ENCODE data around the gene BRINP3. TPM values are rescaled to one million over a fixed set of nuclear protein-coding genes. Genes with fewer than 3 reads are reported as not detected.

Gene BRINP3
- total RNA-seq, 1 experiment from 2014 or later, result not detected

- Histone ChIP-seq H3K9me3 (ENCODE audit: control insufficient read depth, low read depth, low read length) (no peaks in the 10 kb centered on the region), H3K27me3 (ENCODE audit: insufficient read depth, low read length) (no peaks in the 10 kb centered on the region), H3K27ac (ENCODE audit: insufficient read length, low read depth, low read length) (no peak overlapping the region), H2BK15ac (ENCODE audit: low read depth, low read length) (no peak overlapping the region), H4K5ac (ENCODE audit: insufficient read length, low read depth, low read length) (no peak overlapping the region), H2BK5ac (ENCODE audit: insufficient read length, low read length) (no peak overlapping the region), H3K4me1 (ENCODE audit: insufficient read depth, low read length) (no peaks in the 10 kb centered on the region), H2BK20ac (ENCODE audit: low read depth, low read length, poor library complexity, severe bottlenecking) (no peak overlapping the region), H2BK12ac (ENCODE audit: insufficient read length, low read depth, low read length) (no peak overlapping the region), H3K56ac (ENCODE audit: insufficient read length, low read depth, low read length) (no peak overlapping the region), H3K14ac (ENCODE audit: insufficient read depth, low read length) (no peak overlapping the region), H2BK120ac (ENCODE audit: low read depth, low read length, poor library complexity, severe bottlenecking) (no peak overlapping the region), H2AFZ (ENCODE audit: low read length) (no peak overlapping the region), H3K23ac (ENCODE audit: insufficient read length, low read depth, low read length) (no peak overlapping the region), H3K4ac (ENCODE audit: low read depth, low read length) (no peak overlapping the region), H4K20me1 (ENCODE audit: control insufficient read depth, insufficient read depth, insufficient read length) (no peaks in the 10 kb centered on the region), H2AK5ac (ENCODE audit: insufficient read length, low read length) (no peak overlapping the region), H3K79me1 (ENCODE audit: insufficient read depth, low read depth, low read length, poor library complexity, severe bottlenecking) (no peaks in the 10 kb centered on the region), H4K8ac (replicated peaks; ENCODE audit: insufficient read length, low read depth, low read length) (no peak overlapping the region), H3K79me2 (ENCODE audit: insufficient read depth, low read length) (no peaks in the 10 kb centered on the region), H3K4me2 (ENCODE audit: insufficient read depth, insufficient read length, low read length) (no peak overlapping the region), H3K9ac (ENCODE audit: extremely low read depth, insufficient read length, low read length) (no peak overlapping the region), H4K91ac (ENCODE audit: insufficient read length, low read depth, low read length) (no peak overlapping the region), H3K23me2 (ENCODE audit: insufficient read length, low read depth, low read length, poor library complexity, severe bottlenecking) (no peaks in the 10 kb centered on the region), H3K18ac (ENCODE audit: insufficient read length, low read depth, low read length) (no peak overlapping the region), H3T11ph (ENCODE audit: low read length) (no peak overlapping the region)
- DNase-seq, result no peak
- H3K27me3 Mint-ChIP-seq (ENCODE audit: low read depth), result no peaks in the 10 kb centered on the region; the same call in 1 of the 2 replicates
- no peak overlapping the region for H3K27ac Mint-ChIP-seq
- H3K4me1 Mint-ChIP-seq, result no peaks in the 10 kb centered on the region
- no peaks in the 10 kb centered on the region for H3K36me3 Mint-ChIP-seq (ENCODE audit: insufficient read depth in 1 of 3, low read depth in 3 of 3)
- H3K9me3 Mint-ChIP-seq, result no peaks in the 10 kb centered on the region
- no peak for TF ChIP-seq CTCF (conservative IDR thresholded peaks at IDR 0.05)
- H3K4me3 Mint-ChIP-seq, result no peak overlapping the region
Observed at GRCh38 chr1:190176776-190177175, 300.9 kb downstream of the BRINP3 start.
